Retinal pigment epithelial cell (primary cell): Measurements from ENCODE around the gene PTPN18.

Experiments
- DNase-seq: peaks from one replicate; pipeline ENCODE4 v3.0.0-alpha.2; 2010; ENCODE audit warnings: low read depth
- H3K4me3 ChIP-seq: 2 replicates; pipeline ENCODE4 v1.5.1; 2011; ENCODE audit warnings: mild to moderate bottlenecking, low read length, control low read depth, moderate library complexity
- CTCF ChIP-seq: conservative IDR thresholded peaks from 2 replicates; pipeline ENCODE4 v1.5.1; 2011; ENCODE audit warnings: low read depth, low read length, control low read depth, inconsistent platforms

Gene PTPN18

GRCh38 chr2:130378206-130378897 lies 22.5 kb downstream of the PTPN18 start:
- no peak for DNase-seq
- no peak for TF ChIP-seq CTCF
- no peak overlapping the region for H3K4me3 ChIP-seq

- no peak for TF ChIP-seq CTCF
- DNase-seq: no peak
Observed at GRCh38 chr2:130378898-130379214, 23.0 kb downstream of the PTPN18 start.

GRCh38 chr2:130380096-130380934 lies 24.5 kb downstream of the PTPN18 start:
- no peak overlapping the region for H3K4me3 ChIP-seq
- DNase-seq: no peak
- TF ChIP-seq CTCF: no peak

More at GRCh38 chr2:130378898-130379214, 23.0 kb downstream of the PTPN18 start:
- H3K4me3 ChIP-seq: no peak overlapping the region

GRCh38 chr2:130381145-130381544 lies 25.3 kb downstream of the PTPN18 start:
- no peak for DNase-seq
- no peak for TF ChIP-seq CTCF
- H3K4me3 ChIP-seq: no peak overlapping the region

GRCh38 chr2:130381619-130382018 lies 25.8 kb downstream of the PTPN18 start:
- no peak overlapping the region for H3K4me3 ChIP-seq
- TF ChIP-seq CTCF: no peak
- no peak for DNase-seq

- DNase-seq: no peak
- H3K4me3 ChIP-seq: no peak overlapping the region
- TF ChIP-seq CTCF: no peak
Observed at GRCh38 chr2:130382313-130382917, 26.6 kb downstream of the PTPN18 start.
